OCI-LY1 (cell line): ENCODE results near the gene KANK3.

ENCODE experiments used
- EZH2 ChIP-seq: fragments of 200-600 bp; sonication (generic), shearing (Covaris generic); IDR thresholded peaks from 2 replicates; pipeline ENCODE4 v1.8.0; 2017; ENCODE audit warnings: borderline replicate concordance, mixed run types, mild to moderate bottlenecking, antibody characterized with exemption, low read length, moderate library complexity, mixed read lengths
- TF ChIP-seq, protein P1 (sequence below): fragments of 200-600 bp; sonication (generic), shearing (Covaris generic); IDR thresholded peaks from 2 replicates; pipeline ENCODE4 v1.5.1; 2017; ENCODE audit warnings: mild to moderate bottlenecking, antibody characterized with exemption, low read length, moderate library complexity, mixed read lengths

- TF ChIP-seq, protein P1, sequence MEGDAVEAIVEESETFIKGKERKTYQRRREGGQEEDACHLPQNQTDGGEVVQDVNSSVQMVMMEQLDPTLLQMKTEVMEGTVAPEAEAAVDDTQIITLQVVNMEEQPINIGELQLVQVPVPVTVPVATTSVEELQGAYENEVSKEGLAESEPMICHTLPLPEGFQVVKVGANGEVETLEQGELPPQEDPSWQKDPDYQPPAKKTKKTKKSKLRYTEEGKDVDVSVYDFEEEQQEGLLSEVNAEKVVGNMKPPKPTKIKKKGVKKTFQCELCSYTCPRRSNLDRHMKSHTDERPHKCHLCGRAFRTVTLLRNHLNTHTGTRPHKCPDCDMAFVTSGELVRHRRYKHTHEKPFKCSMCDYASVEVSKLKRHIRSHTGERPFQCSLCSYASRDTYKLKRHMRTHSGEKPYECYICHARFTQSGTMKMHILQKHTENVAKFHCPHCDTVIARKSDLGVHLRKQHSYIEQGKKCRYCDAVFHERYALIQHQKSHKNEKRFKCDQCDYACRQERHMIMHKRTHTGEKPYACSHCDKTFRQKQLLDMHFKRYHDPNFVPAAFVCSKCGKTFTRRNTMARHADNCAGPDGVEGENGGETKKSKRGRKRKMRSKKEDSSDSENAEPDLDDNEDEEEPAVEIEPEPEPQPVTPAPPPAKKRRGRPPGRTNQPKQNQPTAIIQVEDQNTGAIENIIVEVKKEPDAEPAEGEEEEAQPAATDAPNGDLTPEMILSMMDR, result no peak
- TF ChIP-seq EZH2, result no peak
These were observed 36.6 kb downstream of the KANK3 start for GRCh38 chr19:8306235-8307054.
